Thoracic aorta (tissue), 2 donors: ENCODE results near the gene TAGLN. TPM values are rescaled to one million over a fixed set of nuclear protein-coding genes. Genes with fewer than 3 reads are reported as not detected.

Source experiments
- ATAC-seq: fragments of 150-250 bp; one replicate; pipeline ENCODE4 v1.8.0; 2017; ENCODE audit warnings: low read depth; ENCODE audit not compliant: insufficient number of reproducible peaks, low FRiP score
- DNase-seq: peaks from one replicate; pipeline ENCODE4 v3.0.0-alpha.2; 2020; ENCODE audit warnings: low spot score
- H3K27ac ChIP-seq, 2 donors: fragments of 200-600 bp; sonication (generic); 1 replicate in 1 of 2; 2 replicates in 1 of 2; pipeline ENCODE4 v1.5.1; 2016; ENCODE audit warnings: mild to moderate bottlenecking in 2 of 2, moderate library complexity in 2 of 2
- H3K27me3 ChIP-seq: fragments of 200-600 bp; sonication (generic); replicated peaks from 2 replicates; pipeline ENCODE4 v1.6.0; 2016; ENCODE audit warnings: mild to moderate bottlenecking; ENCODE audit not compliant: insufficient read depth
- H3K36me3 ChIP-seq: fragments of 200-600 bp; sonication (generic); one replicate; pipeline ENCODE4 v1.5.1; 2016
- H3K4me1 ChIP-seq, 2 donors: fragments of 200-600 bp; sonication (generic); 1 replicate in 1 of 2; 2 replicates in 1 of 2; pipeline versions ENCODE4 v1.5.1 to v1.6.0; 2016; ENCODE audit warnings: low read depth in 2 of 2, mild to moderate bottlenecking in 1 of 2; ENCODE audit not compliant: control insufficient read depth in 1 of 2
- H3K4me3 ChIP-seq: fragments of 200-600 bp; sonication (generic); 2 replicates; pipeline ENCODE4 v1.5.1; 2016; ENCODE audit warnings: mild to moderate bottlenecking
- H3K9me3 ChIP-seq: fragments of 200-600 bp; sonication (generic); 2 replicates; pipeline ENCODE4 v1.5.1; 2016
- CTCF ChIP-seq: fragments of 200-600 bp; sonication (generic); IDR thresholded peaks from one replicate; pipeline ENCODE4 v1.5.1; 2019; ENCODE audit warnings: antibody characterized with exemption
- total RNA-seq, 2 donors: library from RNA; depleted of rRNA; stranded (reverse); fragments of >200 nt; gene quantifications; one replicate each; pipeline versions ENCODE4 v1.1.0 to v1.2.3, GENCODE V29; 2016

The TAGLN gene
- total RNA-seq, 2 donors from 2014 or later = 6,975 to 13,974 TPM

- TF ChIP-seq CTCF = no peak
- DNase-seq (no peak), ATAC-seq (no peak)
- peaks cover 6 to 9% of the 10 kb centered on the region in 2 donors for H3K4me1 ChIP-seq
- H3K36me3 ChIP-seq = peaks cover 46% of the 10 kb centered on the region
- no peaks in the 10 kb centered on the region for H3K27me3 ChIP-seq
- no peak overlapping the region for H3K27ac ChIP-seq
- no peaks in the 10 kb centered on the region for H3K9me3 ChIP-seq
- no peak overlapping the region for H3K4me3 ChIP-seq
These were observed 13.3 kb upstream of the TAGLN start for GRCh38 chr11:117185736-117186430.

GRCh38 chr11:117186431-117186761 is 12.8 kb upstream of the TAGLN start:
- Histone ChIP-seq H3K4me1 (peaks cover 4% of the 10 kb centered on the region in 2 donors), H3K27ac (no peak overlapping the region), H3K4me3 (no peak overlapping the region), H3K9me3 (no peaks in the 10 kb centered on the region), H3K27me3 (no peaks in the 10 kb centered on the region), H3K36me3 (peaks cover 46% of the 10 kb centered on the region)
- TF ChIP-seq CTCF = no peak
- ATAC-seq (no peak), DNase-seq (no peak)

- ATAC-seq (no peak), DNase-seq (no peak)
- no peaks in the 10 kb centered on the region for H3K27me3 ChIP-seq
- TF ChIP-seq CTCF = no peak
- no peaks in the 10 kb centered on the region for H3K9me3 ChIP-seq
- H3K4me1 ChIP-seq = no peaks in the 10 kb centered on the region
- no peak overlapping the region for H3K4me3 ChIP-seq
- H3K36me3 ChIP-seq = peaks cover 48% of the 10 kb centered on the region
- H3K27ac ChIP-seq = no peak overlapping the region
These were observed 12.2 kb upstream of the TAGLN start for GRCh38 chr11:117187007-117187406.

GRCh38 chr11:117187428-117187798 is 11.8 kb upstream of the TAGLN start:
- no peak for DNase-seq
- Histone ChIP-seq H3K4me3 (no peak overlapping the region), H3K36me3 (peaks cover 46% of the 10 kb centered on the region), H3K4me1 (no peaks in the 10 kb centered on the region), H3K27me3 (no peaks in the 10 kb centered on the region), H3K27ac (no peak overlapping the region), H3K9me3 (no peaks in the 10 kb centered on the region)
- ATAC-seq = no peak
- TF ChIP-seq CTCF = no peak

GRCh38 chr11:117187799-117188481 is 11.2 kb upstream of the TAGLN start:
- TF ChIP-seq CTCF = no peak
- H3K27ac ChIP-seq = no peak overlapping the region
- DNase-seq (no peak), ATAC-seq (no peak)
- peaks cover 46% of the 10 kb centered on the region for H3K36me3 ChIP-seq
- no peaks in the 10 kb centered on the region for H3K27me3 ChIP-seq
- H3K4me3 ChIP-seq = no peak overlapping the region
- H3K9me3 ChIP-seq = no peaks in the 10 kb centered on the region
- H3K4me1 ChIP-seq = no peaks in the 10 kb centered on the region
